Karpas-422 (cell line): ENCODE measurements around the gene RPS6KC1. TPM values are rescaled to one million over a fixed set of nuclear protein-coding genes. Genes with fewer than 3 reads are reported as not detected.

Experiments used
- DNase-seq: peaks from one replicate; pipeline ENCODE4 v3.0.0-alpha.2; 2015
- H2AFZ ChIP-seq: fragments of 200-600 bp; sonication (generic); 2 replicates; pipeline ENCODE4 v1.6.1; 2014; ENCODE audit warnings: antibody characterized with exemption, low read length, mixed read lengths
- H3K27ac ChIP-seq: fragments of 200-600 bp; sonication (generic); 2 replicates; pipeline ENCODE4 v1.5.1; 2014; ENCODE audit warnings: mild to moderate bottlenecking, low read length, moderate library complexity
- H3K27me3 ChIP-seq: fragments of 200-600 bp; sonication (generic); 2 replicates; pipeline ENCODE4 v1.6.1; 2014; ENCODE audit warnings: low read length, mixed read lengths
- H3K36me3 ChIP-seq: fragments of 200-600 bp; sonication (generic); 2 replicates; pipeline ENCODE4 v1.6.1; 2014; ENCODE audit warnings: low read length, mixed read lengths; ENCODE audit not compliant: insufficient read depth
- H3K4me1 ChIP-seq: fragments of 200-600 bp; sonication (generic); 2 replicates; pipeline ENCODE4 v1.6.1; 2014; ENCODE audit warnings: mild to moderate bottlenecking, low read length, mixed read lengths
- H3K4me2 ChIP-seq: fragments of 200-600 bp; sonication (generic); 2 replicates; pipeline ENCODE4 v1.6.1; 2014; ENCODE audit warnings: low read length, low read depth, mild to moderate bottlenecking; ENCODE audit not compliant: poor library complexity, severe bottlenecking
- H3K4me3 ChIP-seq: fragments of 200-600 bp; sonication (generic); 2 replicates; pipeline ENCODE4 v1.5.1; 2014; ENCODE audit warnings: mild to moderate bottlenecking, antibody characterized with exemption, low read length, mixed read lengths
- H3K79me2 ChIP-seq: fragments of 200-600 bp; sonication (generic); 2 replicates; pipeline ENCODE4 v1.6.1; 2014; ENCODE audit warnings: mild to moderate bottlenecking, low read length, mixed read lengths
- H3K9ac ChIP-seq: fragments of 200-600 bp; sonication (generic); 2 replicates; pipeline ENCODE4 v1.6.0; 2014; ENCODE audit warnings: low read length
- H3K9me2 ChIP-seq: fragments of 200-600 bp; sonication (generic), shearing (Covaris generic); replicated peaks from 2 replicates; pipeline ENCODE4 v1.6.0; 2014; ENCODE audit warnings: mild to moderate bottlenecking, low read length, moderate library complexity; ENCODE audit not compliant: insufficient read depth
- H3K9me3 ChIP-seq: fragments of 300-700, 200-600 bp; sonication (generic); 2 replicates; pipeline ENCODE4 v1.6.1; 2014; ENCODE audit warnings: low read length, mixed read lengths
- H4K20me1 ChIP-seq: fragments of 200-600 bp; sonication (generic); 2 replicates; pipeline ENCODE4 v1.6.1; 2014; ENCODE audit warnings: mild to moderate bottlenecking, antibody characterized with exemption, low read length, low read depth; ENCODE audit not compliant: insufficient read depth
- total RNA-seq: library from RNA; depleted of rRNA; stranded (reverse); fragments of >200 nt; shearing (Covaris generic); gene quantifications from 2 replicates; pipeline ENCODE4 v1.2.3, GENCODE V29; 2014; ENCODE audit warnings: low replicate concordance

The RPS6KC1 gene
- total RNA-seq, 1 experiment from 2014 or later = 13.2 TPM

DNA sequence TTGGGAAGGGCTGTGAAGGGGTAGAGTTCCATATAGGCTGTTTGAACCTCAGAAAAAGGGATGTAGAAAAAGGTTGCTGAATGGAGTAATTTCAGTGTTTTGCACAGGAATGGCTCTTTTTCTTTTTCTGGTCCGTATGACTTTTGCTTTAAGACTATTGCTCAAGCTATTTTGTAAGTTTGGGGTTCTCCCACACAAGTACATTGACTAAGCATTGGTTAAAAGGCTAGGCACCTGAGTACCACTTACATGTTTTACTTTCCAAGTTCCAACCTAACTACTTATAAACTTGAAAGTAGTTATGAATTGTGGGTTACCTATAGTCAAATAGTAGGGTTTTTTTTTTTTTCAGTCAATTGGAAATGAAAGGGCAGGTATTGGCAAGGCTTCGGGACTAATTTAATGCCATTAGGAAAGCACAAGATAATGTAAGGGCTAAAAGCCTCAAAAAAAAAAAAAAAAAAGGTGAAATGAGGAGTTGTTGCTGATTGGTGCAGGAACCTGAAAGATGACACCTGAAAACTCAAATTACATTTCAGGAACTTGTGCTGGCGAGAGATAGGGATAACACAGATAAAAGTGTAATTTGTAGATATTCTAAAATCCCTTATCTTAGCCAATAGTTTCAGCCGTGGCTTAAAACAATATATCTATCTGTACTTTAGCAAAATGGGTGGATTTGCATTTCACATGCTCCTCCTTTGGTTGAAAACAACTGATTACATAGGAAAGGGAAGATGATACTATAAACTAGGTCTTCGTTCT lies 209.5 kb downstream of the RPS6KC1 start:
- Histone ChIP-seq H3K4me3 (no peak overlapping the region), H3K9me2 (no peaks in the 10 kb centered on the region), H4K20me1 (no peaks in the 10 kb centered on the region), H3K36me3 (no peaks in the 10 kb centered on the region), H3K9me3 (no peaks in the 10 kb centered on the region), H3K4me1 (peaks cover 10% of the 10 kb centered on the region), H3K27me3 (no peaks in the 10 kb centered on the region), H2AFZ (no peak overlapping the region), H3K9ac (no peak overlapping the region), H3K27ac (no peak overlapping the region), H3K79me2 (no peaks in the 10 kb centered on the region), H3K4me2 (no peak overlapping the region)
- DNase-seq = no peak

DNA sequence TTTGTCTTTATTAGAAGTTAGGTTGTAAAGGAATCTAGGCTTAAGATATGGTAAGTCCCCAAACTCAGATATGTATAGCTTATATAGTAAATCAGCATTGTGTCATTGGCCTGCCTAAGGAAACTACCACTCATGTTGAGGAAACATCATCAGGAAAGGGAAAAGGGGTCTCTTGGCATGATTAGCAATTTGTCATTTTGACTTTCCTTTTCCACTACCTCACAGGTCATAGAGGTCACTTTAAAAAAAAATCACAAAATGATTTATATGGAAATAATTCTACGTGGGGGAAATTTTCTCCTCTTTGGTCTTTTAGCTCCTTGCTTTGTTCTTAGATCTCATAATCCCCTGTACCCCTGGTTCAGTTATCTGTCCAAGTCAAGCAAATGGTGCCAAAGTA lies 213.5 kb downstream of the RPS6KC1 start:
- Histone ChIP-seq H3K27me3 (no peaks in the 10 kb centered on the region), H4K20me1 (no peaks in the 10 kb centered on the region), H3K9me3 (peaks cover 6% of the 10 kb centered on the region; the same call in 1 of the 2 replicates), H3K9me2 (no peaks in the 10 kb centered on the region), H3K4me3 (no peak overlapping the region), H3K4me2 (no peak overlapping the region), H3K4me1 (no peaks in the 10 kb centered on the region), H3K36me3 (peaks cover 6% of the 10 kb centered on the region; the same call in 1 of the 2 replicates), H3K79me2 (no peaks in the 10 kb centered on the region), H3K9ac (no peak overlapping the region), H3K27ac (no peak overlapping the region), H2AFZ (no peak overlapping the region)
- DNase-seq = no peak

DNA sequence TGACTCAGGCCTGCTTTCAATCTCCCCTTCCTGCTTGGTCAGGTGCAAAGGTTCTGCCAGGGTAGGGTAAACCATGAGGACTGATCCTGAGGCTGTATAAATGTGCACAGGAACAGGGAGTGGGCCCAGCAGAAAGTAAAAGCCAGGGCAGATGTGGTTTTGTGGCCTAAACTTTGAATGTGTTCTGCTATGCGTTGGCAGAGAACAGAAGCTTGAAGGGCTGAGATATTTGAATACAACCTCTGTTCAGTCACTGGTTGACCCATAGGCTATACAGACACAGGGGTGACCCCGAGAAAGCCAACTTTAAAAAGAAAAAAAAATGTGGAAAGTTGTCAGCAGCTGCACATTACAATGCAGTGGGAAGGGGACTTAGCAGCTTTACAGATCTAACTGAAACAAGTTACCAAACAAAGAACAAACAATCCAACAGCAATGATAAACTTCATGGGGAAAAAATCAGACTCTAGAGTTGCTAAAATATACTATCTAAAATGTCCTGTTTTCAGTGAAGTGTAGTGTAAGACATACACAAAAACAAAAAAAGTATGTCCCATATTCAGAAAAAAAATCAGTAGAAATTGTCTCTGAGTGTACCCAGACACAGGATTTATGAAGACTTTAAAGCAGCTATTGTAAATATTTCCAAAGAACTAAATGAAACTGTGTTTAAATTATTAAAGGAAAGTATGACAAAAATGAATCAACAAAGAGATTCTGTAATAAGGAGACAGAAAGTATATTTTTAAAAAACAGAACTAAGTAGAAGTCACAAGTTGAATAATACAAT lies 216.1 kb downstream of the RPS6KC1 start:
- Histone ChIP-seq H4K20me1 (no peaks in the 10 kb centered on the region), H3K36me3 (peaks cover 6% of the 10 kb centered on the region; the same call in 1 of the 2 replicates), H3K27ac (no peak overlapping the region), H2AFZ (no peak overlapping the region), H3K4me3 (no peak overlapping the region), H3K9me2 (no peaks in the 10 kb centered on the region), H3K4me2 (no peak overlapping the region), H3K27me3 (no peaks in the 10 kb centered on the region), H3K4me1 (no peaks in the 10 kb centered on the region), H3K79me2 (no peaks in the 10 kb centered on the region), H3K9ac (no peak overlapping the region), H3K9me3 (peaks cover 6% of the 10 kb centered on the region; the same call in 1 of the 2 replicates)
- DNase-seq = no peak

DNA sequence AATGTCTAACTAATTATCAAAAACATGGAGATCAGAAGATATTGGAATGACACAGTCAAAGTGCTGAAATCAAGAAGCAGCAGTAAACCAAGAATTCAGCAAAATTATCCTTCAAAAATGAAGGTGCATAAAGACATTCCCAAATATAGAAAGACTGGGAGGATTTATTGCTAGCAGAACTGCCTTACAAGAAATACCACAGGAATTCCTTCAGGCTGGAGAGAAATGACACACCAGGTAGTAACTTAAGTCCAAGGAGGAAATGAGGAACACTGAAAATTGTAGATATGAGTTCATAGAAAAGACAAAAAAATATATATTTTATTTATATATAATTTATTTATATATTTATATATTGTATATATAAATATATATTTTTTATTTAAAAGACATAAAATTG lies 217.2 kb downstream of the RPS6KC1 start:
- no peak overlapping the region for H3K27ac ChIP-seq
- H3K9me3 ChIP-seq = peaks cover 6% of the 10 kb centered on the region; the same call in 1 of the 2 replicates
- no peak overlapping the region for H3K4me2 ChIP-seq
- DNase-seq = no peak
- no peaks in the 10 kb centered on the region for H3K79me2 ChIP-seq
- H3K27me3 ChIP-seq = no peaks in the 10 kb centered on the region
- H4K20me1 ChIP-seq = no peaks in the 10 kb centered on the region
- no peak overlapping the region for H3K9ac ChIP-seq
- no peak overlapping the region for H2AFZ ChIP-seq
- peaks cover 6% of the 10 kb centered on the region; the same call in 1 of the 2 replicates for H3K36me3 ChIP-seq
- no peaks in the 10 kb centered on the region for H3K9me2 ChIP-seq
- H3K4me1 ChIP-seq = no peaks in the 10 kb centered on the region
- H3K4me3 ChIP-seq = no peak overlapping the region

DNA sequence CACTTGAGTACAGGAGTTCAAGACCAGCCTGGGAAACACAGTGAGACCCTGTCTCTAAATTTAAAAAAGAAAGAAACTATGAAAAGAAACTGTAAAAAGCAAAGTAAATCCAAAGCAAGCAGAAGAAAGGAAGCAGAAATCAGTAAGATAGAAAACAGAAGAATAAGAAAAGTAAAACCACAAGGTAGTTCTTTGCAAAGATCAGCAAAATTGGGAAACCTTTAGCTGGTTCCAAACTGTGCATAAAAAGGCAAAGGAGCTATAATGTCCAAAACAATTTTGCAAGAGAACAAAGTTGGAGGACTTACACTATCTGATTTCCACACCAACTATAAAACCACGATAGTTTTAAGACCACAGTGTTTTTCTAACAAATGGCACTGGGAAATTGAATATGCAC lies 218.8 kb downstream of the RPS6KC1 start:
- Histone ChIP-seq H3K9me2 (no peaks in the 10 kb centered on the region), H4K20me1 (no peaks in the 10 kb centered on the region), H3K27me3 (no peaks in the 10 kb centered on the region), H3K4me3 (no peak overlapping the region), H2AFZ (no peak overlapping the region), H3K9me3 (peaks cover 6% of the 10 kb centered on the region; the same call in 1 of the 2 replicates), H3K79me2 (no peaks in the 10 kb centered on the region), H3K36me3 (peaks cover 6% of the 10 kb centered on the region; the same call in 1 of the 2 replicates), H3K4me2 (no peak overlapping the region), H3K4me1 (no peaks in the 10 kb centered on the region), H3K27ac (no peak overlapping the region), H3K9ac (no peak overlapping the region)
- no peak for DNase-seq

DNA sequence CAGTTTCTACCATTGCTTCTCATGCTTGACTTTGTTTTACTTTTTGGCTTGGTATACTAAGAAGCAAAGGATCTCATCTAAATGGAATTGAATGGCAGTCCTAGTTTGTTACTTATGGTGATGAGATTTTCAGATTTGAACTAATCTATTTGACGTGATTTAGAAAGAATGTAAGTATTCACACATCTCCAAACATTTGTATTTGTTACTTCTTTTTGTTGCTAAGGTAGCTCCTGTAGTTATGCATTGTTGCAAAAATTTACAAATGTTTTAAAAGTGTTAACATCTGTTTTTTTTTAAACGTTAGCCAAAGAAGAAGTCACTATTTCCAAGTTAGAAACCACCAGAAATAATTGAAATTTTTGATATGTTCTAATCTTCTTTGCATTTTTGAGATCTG lies 222.5 kb downstream of the RPS6KC1 start:
- no peak for DNase-seq
- no peaks in the 10 kb centered on the region for H4K20me1 ChIP-seq
- no peaks in the 10 kb centered on the region for H3K79me2 ChIP-seq
- no peaks in the 10 kb centered on the region for H3K9me2 ChIP-seq
- H2AFZ ChIP-seq = no peak overlapping the region
- H3K4me3 ChIP-seq = no peak overlapping the region
- no peaks in the 10 kb centered on the region for H3K36me3 ChIP-seq
- no peaks in the 10 kb centered on the region for H3K4me1 ChIP-seq
- H3K9ac ChIP-seq = no peak overlapping the region
- no peak overlapping the region for H3K4me2 ChIP-seq
- no peaks in the 10 kb centered on the region for H3K27me3 ChIP-seq
- H3K9me3 ChIP-seq = no peaks in the 10 kb centered on the region
- H3K27ac ChIP-seq = no peak overlapping the region

DNA sequence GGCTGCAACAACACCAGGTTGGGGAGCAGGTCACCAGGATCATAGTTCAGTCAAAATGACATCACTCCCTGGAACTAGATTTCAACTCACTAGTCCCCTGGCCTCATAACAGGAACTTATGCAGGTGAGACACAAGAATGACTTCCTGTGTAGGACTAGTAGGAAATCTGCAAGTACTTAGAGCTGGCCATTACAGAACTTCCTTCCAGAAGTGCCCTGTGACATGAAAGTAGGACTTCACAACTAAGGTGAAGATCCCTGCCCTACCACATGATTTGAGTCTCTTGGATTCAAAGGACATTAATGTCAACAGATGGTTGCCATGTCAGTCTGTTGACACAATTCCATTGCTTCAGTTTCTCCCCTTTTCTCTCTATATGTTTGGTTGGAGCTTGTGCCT lies 223.1 kb downstream of the RPS6KC1 start:
- H3K4me2 ChIP-seq = no peak overlapping the region
- no peak overlapping the region for H3K9ac ChIP-seq
- H4K20me1 ChIP-seq = no peaks in the 10 kb centered on the region
- no peak for DNase-seq
- H3K27me3 ChIP-seq = no peaks in the 10 kb centered on the region
- no peak overlapping the region for H3K27ac ChIP-seq
- H3K9me2 ChIP-seq = no peaks in the 10 kb centered on the region
- H3K36me3 ChIP-seq = no peaks in the 10 kb centered on the region
- no peaks in the 10 kb centered on the region for H3K4me1 ChIP-seq
- no peak overlapping the region for H3K4me3 ChIP-seq
- H3K9me3 ChIP-seq = no peaks in the 10 kb centered on the region
- H2AFZ ChIP-seq = no peak overlapping the region
- H3K79me2 ChIP-seq = no peaks in the 10 kb centered on the region

DNA sequence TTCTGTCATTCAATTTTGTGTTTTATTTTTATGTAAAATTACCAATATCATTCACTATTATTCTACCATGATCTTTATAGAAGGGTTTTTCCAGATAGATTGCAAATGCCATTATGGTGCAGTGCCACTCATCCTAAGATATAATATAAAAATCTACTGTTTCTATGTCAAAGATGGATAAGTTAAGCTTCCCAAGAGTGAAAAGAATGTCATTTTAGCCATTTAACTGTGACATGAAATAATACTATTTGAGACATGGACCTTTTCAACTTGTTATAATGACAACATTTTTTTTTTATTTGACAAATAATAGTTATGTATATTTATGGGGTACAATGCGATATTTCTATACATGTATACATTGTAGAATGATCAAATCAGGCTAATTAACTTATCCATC lies 224.3 kb downstream of the RPS6KC1 start:
- Histone ChIP-seq H3K4me2 (no peak overlapping the region), H2AFZ (no peak overlapping the region), H4K20me1 (no peaks in the 10 kb centered on the region), H3K9me2 (no peaks in the 10 kb centered on the region), H3K27me3 (no peaks in the 10 kb centered on the region), H3K27ac (no peak overlapping the region), H3K4me3 (no peak overlapping the region), H3K9me3 (no peaks in the 10 kb centered on the region), H3K79me2 (no peaks in the 10 kb centered on the region), H3K9ac (no peak overlapping the region), H3K4me1 (no peaks in the 10 kb centered on the region), H3K36me3 (no peaks in the 10 kb centered on the region)
- no peak for DNase-seq
